HL-60/S4 treated with retinoic acid at 250 ng/mL for 4 days and 3 days (cell line): ENCODE measurements around the gene DYNLT3.

Source experiments
- in situ Hi-C: fragments of 300-500 bp; cut with MboI; formaldehyde crosslinking; loops from 2 replicates; pipeline ENCODE4 v1.7.0; 2022; ENCODE audit warnings: low sequenced_read_pairs

DYNLT3 gene

GRCh38 chrX:37846141-37846540 lies 1.2 kb downstream of the DYNLT3 start:
- in situ Hi-C loops, result loop anchor here (25.0 kb wide), 1 partner anchor 334 kb away; no protein-coding TSS in a partner anchor

GRCh38 chrX:37844622-37845021 lies 2.7 kb downstream of the DYNLT3 start:
- in situ Hi-C loops, result loop anchor here (25.0 kb wide), 1 partner anchor 332 kb away; no protein-coding TSS in a partner anchor

GRCh38 chrX:37840931-37841330 lies 6.4 kb downstream of the DYNLT3 start:
- in situ Hi-C loops, result loop anchor here (25.0 kb wide), 1 partner anchor 329 kb away; no protein-coding TSS in a partner anchor

GRCh38 chrX:37834937-37835336 lies 12.4 kb downstream of the DYNLT3 start:
- in situ Hi-C loops, result loop anchor here (25.0 kb wide), 1 partner anchor 323 kb away; no protein-coding TSS in a partner anchor

GRCh38 chrX:37830371-37830770 lies 17.0 kb downstream of the DYNLT3 start:
- in situ Hi-C loops, result loop anchor here (25.0 kb wide), 1 partner anchor 318 kb away; no protein-coding TSS in a partner anchor

- in situ Hi-C loops, result loop anchor here (25.0 kb wide), 1 partner anchor 317 kb away; no protein-coding TSS in a partner anchor
These were observed 17.6 kb downstream of the DYNLT3 start for GRCh38 chrX:37829721-37830120.

GRCh38 chrX:37825215-37825842 lies 22.0 kb downstream of the DYNLT3 start:
- in situ Hi-C loops, result loop anchor here (25.0 kb wide), 1 partner anchor 313 kb away; no protein-coding TSS in a partner anchor

GRCh38 chrX:37824491-37825214 lies 22.7 kb downstream of the DYNLT3 start:
- in situ Hi-C loops, result loop anchor here (25.0 kb wide), 1 partner anchor 312 kb away; no protein-coding TSS in a partner anchor

GRCh38 chrX:37820646-37821045 lies 26.7 kb downstream of the DYNLT3 start:
- in situ Hi-C loops, result no loop called here

GRCh38 chrX:37818031-37818430 lies 29.3 kb downstream of the DYNLT3 start:
- in situ Hi-C loops, result no loop called here

- in situ Hi-C loops, result no loop called here
These were observed 29.8 kb downstream of the DYNLT3 start for GRCh38 chrX:37817579-37817978.

- in situ Hi-C loops, result no loop called here
These were observed 30.2 kb downstream of the DYNLT3 start for GRCh38 chrX:37817176-37817575.

- in situ Hi-C loops, result no loop called here
These were observed 30.6 kb downstream of the DYNLT3 start for GRCh38 chrX:37816766-37817165.

GRCh38 chrX:37815366-37815765 lies 32.0 kb downstream of the DYNLT3 start:
- in situ Hi-C loops, result no loop called here

- in situ Hi-C loops, result no loop called here
These were observed 33.8 kb downstream of the DYNLT3 start for GRCh38 chrX:37813570-37813969.

- in situ Hi-C loops, result no loop called here
These were observed 35.3 kb downstream of the DYNLT3 start for GRCh38 chrX:37812110-37812509.

- in situ Hi-C loops, result no loop called here
These were observed 37.4 kb downstream of the DYNLT3 start for GRCh38 chrX:37809970-37810369.

- in situ Hi-C loops, result no loop called here
These were observed 44.3 kb downstream of the DYNLT3 start for GRCh38 chrX:37803057-37803456.

GRCh38 chrX:37802028-37802427 lies 45.3 kb downstream of the DYNLT3 start:
- in situ Hi-C loops, result no loop called here

GRCh38 chrX:37800717-37801116 lies 46.7 kb downstream of the DYNLT3 start:
- in situ Hi-C loops, result no loop called here

- in situ Hi-C loops, result no loop called here
These were observed 47.4 kb downstream of the DYNLT3 start for GRCh38 chrX:37799936-37800335.

GRCh38 chrX:37796805-37797204 lies 50.6 kb downstream of the DYNLT3 start:
- in situ Hi-C loops, result no loop called here
